K562 (cell line): ENCODE results near the gene EFS. TPM values are rescaled to one million over a fixed set of nuclear protein-coding genes. Genes with fewer than 3 reads are reported as not detected.

Experiments used
- CBX1 ChIP-seq: sonication (generic); IDR thresholded peaks from 2 replicates; pipeline ENCODE4 v1.6.1; 2016; ENCODE audit warnings: antibody characterized with exemption, low read depth, mild to moderate bottlenecking
- CREBBP ChIP-seq: IDR thresholded peaks from one replicate; pipeline ENCODE4 v1.6.1; 2012; ENCODE audit warnings: low read depth, mild to moderate bottlenecking, control low read depth, inconsistent platforms, low read length
- CSDE1 ChIP-seq, 2 experiments: fragments of 450-650 bp; IDR thresholded peaks; 2 replicates each; pipeline ENCODE4 v1.6.1; 2016; ENCODE audit warnings: mild to moderate bottlenecking in 1 of 2
- ERF ChIP-seq: fragments of 450-650 bp; formaldehyde crosslinking; IDR thresholded peaks from 2 replicates; pipeline ENCODE4 v1.4.0; 2020; ENCODE audit warnings: mild to moderate bottlenecking, mixed read lengths
- FUS ChIP-seq: fragments of 200-400 bp; formaldehyde crosslinking; optimal IDR thresholded peaks from 2 replicates; pipeline ENCODE3; 2017; ENCODE audit warnings: low read depth, low read length
- HEY1 ChIP-seq: fragments of 250-450 bp; sonication (Bioruptor Pico); IDR thresholded peaks from 2 replicates; pipeline ENCODE4 v1.5.0; 2020; ENCODE audit warnings: mild to moderate bottlenecking, moderate library complexity, borderline replicate concordance
- POU5F1 ChIP-seq: fragments of 150-350 bp; IDR thresholded peaks from 2 replicates; pipeline ENCODE4 v1.6.1; 2014; ENCODE audit warnings: borderline replicate concordance, low read length, low read depth, mild to moderate bottlenecking; ENCODE audit not compliant: partially characterized antibody
- RBM15 ChIP-seq: fragments of 200-400 bp; formaldehyde crosslinking; IDR thresholded peaks from 2 replicates; pipeline ENCODE4 v1.6.1; 2018; ENCODE audit warnings: mild to moderate bottlenecking, low read length, moderate library complexity; ENCODE audit not compliant: insufficient read depth
- RCOR1 ChIP-seq, 2 experiments: IDR thresholded peaks; 2 replicates each; pipeline ENCODE4 v1.6.1; 2012; ENCODE audit warnings: low read depth in 2 of 2, low read length in 2 of 2, borderline replicate concordance in 1 of 2, improper control_type of control experiment in 1 of 2
- SETDB1 ChIP-seq: IDR thresholded peaks from one replicate; pipeline ENCODE4 v1.6.1; 2012; ENCODE audit warnings: low read length, control low read depth, inconsistent platforms
- SMAD4 ChIP-seq: fragments of 250-450 bp; sonication (Bioruptor Pico); conservative IDR thresholded peaks from 2 replicates; pipeline ENCODE4 v1.8.0; 2021; ENCODE audit warnings: inconsistent platforms, mild to moderate bottlenecking, moderate library complexity
- SMARCB1 ChIP-seq: IDR thresholded peaks from 2 replicates; pipeline ENCODE4 v1.6.1; 2011; ENCODE audit warnings: improper control_type of control experiment, low read depth; ENCODE audit not compliant: insufficient read length
- ZNF444 ChIP-seq: fragments of 250-450 bp; sonication (Bioruptor Pico); IDR thresholded peaks from 2 replicates; pipeline ENCODE4 v1.4.0; 2020; ENCODE audit warnings: mild to moderate bottlenecking, moderate library complexity
- ZNF551 ChIP-seq: fragments of 250-450 bp; sonication (Bioruptor Pico); IDR thresholded peaks from 2 replicates; pipeline ENCODE4 v1.5.0; 2021; ENCODE audit warnings: mild to moderate bottlenecking, moderate library complexity
- polyA plus RNA-seq, 8 experiments: library from polyadenylated mRNA; depleted of rRNA in 4 of 8; stranded (reverse) in 5 of 8; unstranded in 3 of 8; fragments of >200 nt; fragmentation: Nextera tagmentation in 2 of 8; fragmentation: Illumina TruSeq in 1 of 8; extraction: Ambion mirVana in 2 of 8; extraction: Trizol in 1 of 8; gene quantifications; 2 replicates each; pipeline versions ENCODE4 v1.2.1 to v1.2.3, GENCODE V29; 2011 to 2014; ENCODE audit warnings: inconsistent platforms in 1 of 8, missing spikeins in 1 of 8
- total RNA-seq, 7 experiments: library from RNA; depleted of rRNA in 6 of 7; stranded (reverse); fragments of >200 nt in 6 of 7; fragmentation: Illumina TruSeq in 2 of 7; extraction: Trizol in 2 of 7; gene quantifications; 2 replicates each; pipeline versions ENCODE4 v1.2.1 to v1.2.3, GENCODE V29; 2011 to 2021; ENCODE audit warnings: low replicate concordance in 1 of 7
- TF ChIP-seq, protein P1 (sequence below): sonication (generic); formaldehyde crosslinking; IDR thresholded peaks from 2 replicates; pipeline ENCODE4 v1.8.0; 2022; ENCODE audit warnings: missing genetic modification reagents, mild to moderate bottlenecking, borderline replicate concordance
- TF ChIP-seq, protein P2 (sequence below): sonication (generic); formaldehyde crosslinking; IDR thresholded peaks from 2 replicates; pipeline ENCODE4 v1.8.1; 2023; ENCODE audit warnings: mild to moderate bottlenecking, missing genetic modification reagents
- TF ChIP-seq, protein P3 (sequence below): fragments of 250-450 bp; sonication (Bioruptor Pico); IDR thresholded peaks from 2 replicates; pipeline ENCODE4 v1.5.0; 2020; ENCODE audit warnings: mild to moderate bottlenecking
- TF ChIP-seq, protein P4 (sequence below), 2 experiments: fragments of 250-450 bp in 1 of 2; fragments of 450-650 bp in 1 of 2; sonication (Bioruptor Pico) in 1 of 2; IDR thresholded peaks; 2 replicates each; pipeline versions ENCODE4 v1.6.1 to v1.8.0; 2016 to 2021; ENCODE audit warnings: mild to moderate bottlenecking in 2 of 2, moderate library complexity in 2 of 2, missing compliant biosample characterization in 1 of 2, missing genetic modification characterization in 1 of 2
- TF ChIP-seq, protein P5 (sequence below): sonication (generic); formaldehyde crosslinking; IDR thresholded peaks from 2 replicates; pipeline ENCODE4 v1.8.1; 2023; ENCODE audit warnings: mild to moderate bottlenecking, missing genetic modification reagents

The EFS gene
- total and polyA plus RNA-seq, 9 of the 15 experiments (the other 6 are each of a cell fraction or from before 2014, with no cell fraction given), result 0.01 to 0.03 TPM; not detected in 7

DNA sequence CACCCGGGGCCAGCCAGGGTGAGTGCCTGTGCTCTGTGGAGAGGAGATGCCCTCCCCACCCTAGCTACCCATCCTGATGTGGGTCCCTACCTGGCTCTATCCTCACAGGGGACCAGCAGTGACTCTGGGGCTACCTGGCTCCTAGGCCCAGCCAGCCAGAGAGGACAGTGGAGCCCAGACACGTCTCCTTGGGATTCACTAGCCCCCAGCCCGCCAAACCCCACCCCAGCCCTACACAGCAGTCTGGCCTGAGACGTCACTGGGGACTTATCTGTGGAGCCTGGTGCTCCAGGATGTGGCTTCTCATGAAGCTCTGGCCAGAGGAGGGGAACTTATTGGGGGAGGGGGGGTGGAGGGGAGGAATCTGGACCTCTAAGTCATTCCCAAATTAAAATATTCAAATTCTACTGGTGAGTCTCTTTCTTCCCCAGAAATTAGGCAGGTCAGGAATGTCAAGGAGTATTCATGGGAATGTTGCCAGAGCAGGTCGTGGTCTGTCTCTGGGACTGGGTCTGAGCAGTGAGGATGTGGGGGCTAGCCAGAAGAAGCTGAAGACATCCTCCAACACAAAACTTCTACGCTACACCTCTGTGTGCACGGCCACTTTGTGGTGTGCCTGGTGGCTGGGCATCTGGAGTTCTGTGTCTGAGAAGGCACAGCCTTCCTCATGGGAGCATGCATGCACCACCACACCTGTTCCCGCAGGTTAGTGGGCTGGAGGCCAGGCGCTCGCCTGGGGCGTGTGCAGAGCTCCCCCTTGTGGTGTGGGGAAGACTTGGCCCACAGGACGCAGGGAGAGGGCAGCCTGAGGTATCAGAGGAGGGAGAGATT lies 14.6 kb upstream of the EFS start (continued):
- TF ChIP-seq RBM15 (no peak), SMARCB1 (no peak), CREBBP (no peak), CSDE1 (IDR thresholded peaks at IDR 0.05) (no peak), SMAD4 (CRISPR knock-in tag) (no peak), CBX1 (no peak), POU5F1 (no peak), ZNF551 (no peak), SETDB1 (no peak), FUS (no peak), RCOR1 (IDR thresholded peaks at IDR 0.05; ENCODE audit: borderline replicate concordance in 1 of 2, low read depth in 2 of 2, low read length in 2 of 2) (no peak), HEY1 (CRISPR knock-in tag) (no peak), ERF (no peak), ZNF444 (CRISPR knock-in tag) (no peak)
- TF ChIP-seq, protein P1, sequence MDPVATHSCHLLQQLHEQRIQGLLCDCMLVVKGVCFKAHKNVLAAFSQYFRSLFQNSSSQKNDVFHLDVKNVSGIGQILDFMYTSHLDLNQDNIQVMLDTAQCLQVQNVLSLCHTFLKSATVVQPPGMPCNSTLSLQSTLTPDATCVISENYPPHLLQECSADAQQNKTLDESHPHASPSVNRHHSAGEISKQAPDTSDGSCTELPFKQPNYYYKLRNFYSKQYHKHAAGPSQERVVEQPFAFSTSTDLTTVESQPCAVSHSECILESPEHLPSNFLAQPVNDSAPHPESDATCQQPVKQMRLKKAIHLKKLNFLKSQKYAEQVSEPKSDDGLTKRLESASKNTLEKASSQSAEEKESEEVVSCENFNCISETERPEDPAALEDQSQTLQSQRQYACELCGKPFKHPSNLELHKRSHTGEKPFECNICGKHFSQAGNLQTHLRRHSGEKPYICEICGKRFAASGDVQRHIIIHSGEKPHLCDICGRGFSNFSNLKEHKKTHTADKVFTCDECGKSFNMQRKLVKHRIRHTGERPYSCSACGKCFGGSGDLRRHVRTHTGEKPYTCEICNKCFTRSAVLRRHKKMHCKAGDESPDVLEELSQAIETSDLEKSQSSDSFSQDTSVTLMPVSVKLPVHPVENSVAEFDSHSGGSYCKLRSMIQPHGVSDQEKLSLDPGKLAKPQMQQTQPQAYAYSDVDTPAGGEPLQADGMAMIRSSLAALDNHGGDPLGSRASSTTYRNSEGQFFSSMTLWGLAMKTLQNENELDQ, result no peak
- TF ChIP-seq, protein P2, sequence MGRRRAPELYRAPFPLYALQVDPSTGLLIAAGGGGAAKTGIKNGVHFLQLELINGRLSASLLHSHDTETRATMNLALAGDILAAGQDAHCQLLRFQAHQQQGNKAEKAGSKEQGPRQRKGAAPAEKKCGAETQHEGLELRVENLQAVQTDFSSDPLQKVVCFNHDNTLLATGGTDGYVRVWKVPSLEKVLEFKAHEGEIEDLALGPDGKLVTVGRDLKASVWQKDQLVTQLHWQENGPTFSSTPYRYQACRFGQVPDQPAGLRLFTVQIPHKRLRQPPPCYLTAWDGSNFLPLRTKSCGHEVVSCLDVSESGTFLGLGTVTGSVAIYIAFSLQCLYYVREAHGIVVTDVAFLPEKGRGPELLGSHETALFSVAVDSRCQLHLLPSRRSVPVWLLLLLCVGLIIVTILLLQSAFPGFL (CRISPR knock-in tag), result no peak
- TF ChIP-seq, protein P3, sequence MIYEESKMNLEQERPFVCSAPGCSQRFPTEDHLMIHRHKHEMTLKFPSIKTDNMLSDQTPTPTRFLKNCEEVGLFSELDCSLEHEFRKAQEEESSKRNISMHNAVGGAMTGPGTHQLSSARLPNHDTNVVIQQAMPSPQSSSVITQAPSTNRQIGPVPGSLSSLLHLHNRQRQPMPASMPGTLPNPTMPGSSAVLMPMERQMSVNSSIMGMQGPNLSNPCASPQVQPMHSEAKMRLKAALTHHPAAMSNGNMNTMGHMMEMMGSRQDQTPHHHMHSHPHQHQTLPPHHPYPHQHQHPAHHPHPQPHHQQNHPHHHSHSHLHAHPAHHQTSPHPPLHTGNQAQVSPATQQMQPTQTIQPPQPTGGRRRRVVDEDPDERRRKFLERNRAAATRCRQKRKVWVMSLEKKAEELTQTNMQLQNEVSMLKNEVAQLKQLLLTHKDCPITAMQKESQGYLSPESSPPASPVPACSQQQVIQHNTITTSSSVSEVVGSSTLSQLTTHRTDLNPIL (CRISPR knock-in tag), result no peak
- TF ChIP-seq, protein P4, sequence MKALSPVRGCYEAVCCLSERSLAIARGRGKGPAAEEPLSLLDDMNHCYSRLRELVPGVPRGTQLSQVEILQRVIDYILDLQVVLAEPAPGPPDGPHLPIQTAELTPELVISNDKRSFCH (CRISPR knock-in tag; IDR thresholded peaks at IDR 0.05), result no peak
- TF ChIP-seq, protein P4 (tag; IDR thresholded peaks at IDR 0.05), result no peak
- TF ChIP-seq, protein P5, sequence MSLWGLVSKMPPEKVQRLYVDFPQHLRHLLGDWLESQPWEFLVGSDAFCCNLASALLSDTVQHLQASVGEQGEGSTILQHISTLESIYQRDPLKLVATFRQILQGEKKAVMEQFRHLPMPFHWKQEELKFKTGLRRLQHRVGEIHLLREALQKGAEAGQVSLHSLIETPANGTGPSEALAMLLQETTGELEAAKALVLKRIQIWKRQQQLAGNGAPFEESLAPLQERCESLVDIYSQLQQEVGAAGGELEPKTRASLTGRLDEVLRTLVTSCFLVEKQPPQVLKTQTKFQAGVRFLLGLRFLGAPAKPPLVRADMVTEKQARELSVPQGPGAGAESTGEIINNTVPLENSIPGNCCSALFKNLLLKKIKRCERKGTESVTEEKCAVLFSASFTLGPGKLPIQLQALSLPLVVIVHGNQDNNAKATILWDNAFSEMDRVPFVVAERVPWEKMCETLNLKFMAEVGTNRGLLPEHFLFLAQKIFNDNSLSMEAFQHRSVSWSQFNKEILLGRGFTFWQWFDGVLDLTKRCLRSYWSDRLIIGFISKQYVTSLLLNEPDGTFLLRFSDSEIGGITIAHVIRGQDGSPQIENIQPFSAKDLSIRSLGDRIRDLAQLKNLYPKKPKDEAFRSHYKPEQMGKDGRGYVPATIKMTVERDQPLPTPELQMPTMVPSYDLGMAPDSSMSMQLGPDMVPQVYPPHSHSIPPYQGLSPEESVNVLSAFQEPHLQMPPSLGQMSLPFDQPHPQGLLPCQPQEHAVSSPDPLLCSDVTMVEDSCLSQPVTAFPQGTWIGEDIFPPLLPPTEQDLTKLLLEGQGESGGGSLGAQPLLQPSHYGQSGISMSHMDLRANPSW (CRISPR knock-in tag), result no peak
